T-helper 2 cell treated with Interferon-gamma antibody and Interleukin-4, amounts not matched to agents 5 μg/mL and 100 μg/mL, for 36 hours (primary cell): ENCODE data around the gene TICAM2.

Experiments used
- DNase-seq: peaks from one replicate; pipeline ENCODE4 v3.0.0; 2021; ENCODE audit warnings: low spot score
- H3K27ac Mint-ChIP-seq: one replicate; pipeline ENCODE4 v1.8.0; 2021; ENCODE audit warnings: mild to moderate bottlenecking, mixed read lengths
- H3K27me3 Mint-ChIP-seq: one replicate; pipeline ENCODE4 v1.8.0; 2021; ENCODE audit warnings: low read depth, mixed read lengths
- H3K36me3 Mint-ChIP-seq: one replicate; pipeline ENCODE4 v1.8.0; 2021; ENCODE audit warnings: low read depth, mixed read lengths
- H3K4me1 Mint-ChIP-seq: one replicate; pipeline ENCODE4 v1.8.0; 2021; ENCODE audit warnings: low read depth, mixed read lengths
- H3K4me3 Mint-ChIP-seq: one replicate; pipeline ENCODE4 v1.8.0; 2022; ENCODE audit warnings: mild to moderate bottlenecking, moderate library complexity, mixed read lengths
- H3K9me3 Mint-ChIP-seq: one replicate; pipeline ENCODE4 v1.8.0; 2021; ENCODE audit warnings: mixed read lengths

The TICAM2 gene

GRCh38 chr5:115575167-115576070, 26.9 kb downstream of the TICAM2 start:
- Mint-ChIP-seq H3K27me3 (peaks cover 14% of the 10 kb centered on the region), H3K36me3 (no peaks in the 10 kb centered on the region), H3K9me3 (no peaks in the 10 kb centered on the region), H3K4me3 (no peak overlapping the region), H3K4me1 (no peaks in the 10 kb centered on the region), H3K27ac (no peak overlapping the region)
- DNase-seq = no peak

- no peak for DNase-seq
Observed at GRCh38 chr5:115573133-115573532, 29.1 kb downstream of the TICAM2 start.

GRCh38 chr5:115571441-115571878, 30.8 kb downstream of the TICAM2 start:
- no peaks in the 10 kb centered on the region for H3K9me3 Mint-ChIP-seq
- H3K27me3 Mint-ChIP-seq = peaks cover 19% of the 10 kb centered on the region
- no peak overlapping the region for H3K27ac Mint-ChIP-seq
- H3K4me1 Mint-ChIP-seq = no peaks in the 10 kb centered on the region
- no peak for DNase-seq
- no peak overlapping the region for H3K4me3 Mint-ChIP-seq
- no peaks in the 10 kb centered on the region for H3K36me3 Mint-ChIP-seq

More at GRCh38 chr5:115573133-115573532, 29.1 kb downstream of the TICAM2 start:
- Mint-ChIP-seq H3K4me3 (no peak overlapping the region), H3K27ac (no peak overlapping the region), H3K9me3 (no peaks in the 10 kb centered on the region), H3K27me3 (peaks cover 14% of the 10 kb centered on the region), H3K36me3 (no peaks in the 10 kb centered on the region), H3K4me1 (no peaks in the 10 kb centered on the region)

- H3K4me1 Mint-ChIP-seq = no peaks in the 10 kb centered on the region
- no peak overlapping the region for H3K27ac Mint-ChIP-seq
- H3K4me3 Mint-ChIP-seq = no peak overlapping the region
Observed at GRCh38 chr5:115568668-115569067, 33.6 kb downstream of the TICAM2 start.

GRCh38 chr5:115565233-115565632, 37.0 kb downstream of the TICAM2 start:
- Mint-ChIP-seq H3K4me1 (no peaks in the 10 kb centered on the region), H3K36me3 (no peaks in the 10 kb centered on the region), H3K27me3 (peaks cover 30% of the 10 kb centered on the region), H3K4me3 (no peak overlapping the region), H3K27ac (no peak overlapping the region), H3K9me3 (no peaks in the 10 kb centered on the region)
- DNase-seq = no peak

More at GRCh38 chr5:115568668-115569067, 33.6 kb downstream of the TICAM2 start:
- no peaks in the 10 kb centered on the region for H3K36me3 Mint-ChIP-seq
- H3K27me3 Mint-ChIP-seq = peaks cover 25% of the 10 kb centered on the region
- H3K9me3 Mint-ChIP-seq = no peaks in the 10 kb centered on the region
- DNase-seq = no peak

- Mint-ChIP-seq H3K4me1 (peaks cover 6% of the 10 kb centered on the region), H3K36me3 (no peaks in the 10 kb centered on the region), H3K27ac (no peak overlapping the region), H3K27me3 (peaks cover 30% of the 10 kb centered on the region), H3K4me3 (no peak overlapping the region), H3K9me3 (no peaks in the 10 kb centered on the region)
- DNase-seq = no peak
Observed at GRCh38 chr5:115561176-115561575, 41.1 kb downstream of the TICAM2 start.

- H3K36me3 Mint-ChIP-seq = no peaks in the 10 kb centered on the region
- peaks cover 6% of the 10 kb centered on the region for H3K4me1 Mint-ChIP-seq
- H3K4me3 Mint-ChIP-seq = no peak overlapping the region
- H3K9me3 Mint-ChIP-seq = no peaks in the 10 kb centered on the region
- no peak overlapping the region for H3K27ac Mint-ChIP-seq
- DNase-seq = no peak
- peaks cover 27% of the 10 kb centered on the region for H3K27me3 Mint-ChIP-seq
Observed at GRCh38 chr5:115559524-115559923, 42.8 kb downstream of the TICAM2 start.

GRCh38 chr5:115558388-115558956, 43.8 kb downstream of the TICAM2 start:
- H3K27ac Mint-ChIP-seq = no peak overlapping the region
- H3K9me3 Mint-ChIP-seq = no peaks in the 10 kb centered on the region

GRCh38 chr5:115557667-115558387, 44.5 kb downstream of the TICAM2 start:
- H3K36me3 Mint-ChIP-seq = no peaks in the 10 kb centered on the region
- H3K4me1 Mint-ChIP-seq = peaks cover 6% of the 10 kb centered on the region
- no peak overlapping the region for H3K4me3 Mint-ChIP-seq
- no peak overlapping the region for H3K27ac Mint-ChIP-seq
- DNase-seq = no peak
- no peaks in the 10 kb centered on the region for H3K9me3 Mint-ChIP-seq
- H3K27me3 Mint-ChIP-seq = peaks cover 25% of the 10 kb centered on the region

More at GRCh38 chr5:115558388-115558956, 43.8 kb downstream of the TICAM2 start:
- Mint-ChIP-seq H3K4me3 (no peak overlapping the region), H3K27me3 (peaks cover 27% of the 10 kb centered on the region), H3K36me3 (no peaks in the 10 kb centered on the region), H3K4me1 (peaks cover 6% of the 10 kb centered on the region)
- no peak for DNase-seq

- no peaks in the 10 kb centered on the region for H3K36me3 Mint-ChIP-seq
- DNase-seq = no peak
- no peaks in the 10 kb centered on the region for H3K9me3 Mint-ChIP-seq
Observed at GRCh38 chr5:115556276-115556675, 46.0 kb downstream of the TICAM2 start.

GRCh38 chr5:115555084-115555633, 47.1 kb downstream of the TICAM2 start:
- H3K27ac Mint-ChIP-seq = no peak overlapping the region
- no peak for DNase-seq
- no peaks in the 10 kb centered on the region for H3K9me3 Mint-ChIP-seq
- H3K36me3 Mint-ChIP-seq = no peaks in the 10 kb centered on the region
- H3K27me3 Mint-ChIP-seq = peaks cover 28% of the 10 kb centered on the region
- no peak overlapping the region for H3K4me3 Mint-ChIP-seq
- peaks cover 11% of the 10 kb centered on the region for H3K4me1 Mint-ChIP-seq

More at GRCh38 chr5:115556276-115556675, 46.0 kb downstream of the TICAM2 start:
- Mint-ChIP-seq H3K27ac (no peak overlapping the region), H3K4me3 (no peak overlapping the region), H3K4me1 (peaks cover 10% of the 10 kb centered on the region), H3K27me3 (peaks cover 29% of the 10 kb centered on the region)

- no peak overlapping the region for H3K27ac Mint-ChIP-seq
- peaks cover 11% of the 10 kb centered on the region for H3K4me1 Mint-ChIP-seq
- H3K9me3 Mint-ChIP-seq = no peaks in the 10 kb centered on the region
- peaks cover 26% of the 10 kb centered on the region for H3K27me3 Mint-ChIP-seq
- no peak overlapping the region for H3K4me3 Mint-ChIP-seq
- DNase-seq = no peak
- H3K36me3 Mint-ChIP-seq = no peaks in the 10 kb centered on the region
Observed at GRCh38 chr5:115553082-115553481, 49.2 kb downstream of the TICAM2 start.

GRCh38 chr5:115551415-115551814, 50.9 kb downstream of the TICAM2 start:
- no peak overlapping the region for H3K27ac Mint-ChIP-seq
- H3K4me3 Mint-ChIP-seq = no peak overlapping the region
- H3K9me3 Mint-ChIP-seq = peaks cover 5% of the 10 kb centered on the region
- H3K4me1 Mint-ChIP-seq = peaks cover 5% of the 10 kb centered on the region
- H3K27me3 Mint-ChIP-seq = peaks cover 26% of the 10 kb centered on the region
- H3K36me3 Mint-ChIP-seq = no peaks in the 10 kb centered on the region
- DNase-seq = no peak
